MM.1S (cell line): Measurements from ENCODE around the gene HINT3.

ENCODE experiments used
- DNase-seq: peaks from one replicate; pipeline ENCODE4 v3.0.0-alpha.2; 2015
- H2AFZ ChIP-seq: fragments of 300-600 bp; sonication (generic); 2 replicates; pipeline ENCODE4 v1.6.0; 2016; ENCODE audit warnings: antibody characterized with exemption, low read length
- H3F3A ChIP-seq: fragments of 300-600 bp; sonication (generic); 2 replicates; pipeline ENCODE4 v1.6.1; 2016; ENCODE audit warnings: mild to moderate bottlenecking, antibody characterized with exemption, low read length, moderate library complexity, mixed read lengths; ENCODE audit not compliant: insufficient read depth
- H3K27ac ChIP-seq: fragments of 300-600 bp; sonication (generic); 2 replicates; pipeline ENCODE4 v1.5.1; 2016; ENCODE audit warnings: mild to moderate bottlenecking, low read length
- H3K27me3 ChIP-seq: fragments of 300-600 bp; sonication (generic); replicated peaks from 2 replicates; pipeline ENCODE4 v1.6.0; 2016; ENCODE audit warnings: low read length; ENCODE audit not compliant: insufficient read depth
- H3K36me3 ChIP-seq: fragments of 300-600 bp; sonication (generic); replicated peaks from 2 replicates; pipeline ENCODE4 v1.6.1; 2016; ENCODE audit warnings: mild to moderate bottlenecking, low read length, mixed read lengths; ENCODE audit not compliant: insufficient read depth
- H3K4me1 ChIP-seq: fragments of 300-600 bp; sonication (generic); 2 replicates; pipeline ENCODE4 v1.6.1; 2016; ENCODE audit warnings: low read length, mixed read lengths
- H3K4me2 ChIP-seq: fragments of 300-600 bp; sonication (generic); 2 replicates; pipeline ENCODE4 v1.6.0; 2016; ENCODE audit warnings: low read depth, low read length
- H3K4me3 ChIP-seq: fragments of 300-600 bp; sonication (generic); 2 replicates; pipeline ENCODE4 v1.5.1; 2016; ENCODE audit warnings: low read length, mixed read lengths
- H3K79me2 ChIP-seq: fragments of 300-600 bp; sonication (generic); 2 replicates; pipeline ENCODE4 v1.6.1; 2016; ENCODE audit warnings: mixed run types, low read length, mixed read lengths
- H3K9ac ChIP-seq: fragments of 300-600 bp; sonication (generic); 2 replicates; pipeline ENCODE4 v1.6.1; 2016; ENCODE audit warnings: low read length, mixed read lengths
- H3K9me2 ChIP-seq: fragments of 300-600 bp; sonication (generic); replicated peaks from 2 replicates; pipeline ENCODE4 v1.6.1; 2016; ENCODE audit warnings: mild to moderate bottlenecking, low read length, mixed read lengths; ENCODE audit not compliant: insufficient read depth
- H3K9me3 ChIP-seq: fragments of 300-600 bp; sonication (generic); replicated peaks from 2 replicates; pipeline ENCODE4 v1.6.1; 2016; ENCODE audit warnings: mild to moderate bottlenecking, low read length, mixed read lengths; ENCODE audit not compliant: insufficient read depth
- H4K20me1 ChIP-seq: fragments of 300-600 bp; sonication (generic); 2 replicates; pipeline ENCODE4 v1.6.1; 2016; ENCODE audit warnings: mild to moderate bottlenecking, low read length, moderate library complexity, mixed read lengths; ENCODE audit not compliant: insufficient read depth
- CTCF ChIP-seq: fragments of 300-600 bp; sonication (generic); IDR thresholded peaks from 2 replicates; pipeline ENCODE4 v1.5.1; 2016; ENCODE audit warnings: antibody characterized with exemption, low read length, mixed read lengths
- EZH2 ChIP-seq: fragments of 300-600 bp; sonication (generic); optimal IDR thresholded peaks from 2 replicates; pipeline ENCODE3; 2017; ENCODE audit warnings: low read depth, mild to moderate bottlenecking, antibody characterized with exemption, low read length, mixed read lengths
- EZH2phosphoT487 ChIP-seq: fragments of 300-600 bp; sonication (generic); IDR thresholded peaks from 2 replicates; pipeline ENCODE4 v1.6.1; 2018; ENCODE audit warnings: antibody characterized with exemption, low read length

Gene HINT3

GRCh38 chr6:125994670-125995488 is 38.3 kb downstream of the HINT3 start:
- Histone ChIP-seq H4K20me1 (no peaks in the 10 kb centered on the region), H3K27ac (no peak overlapping the region), H3K9me3 (no peaks in the 10 kb centered on the region), H3K79me2 (peaks cover 30% of the 10 kb centered on the region), H3K4me1 (no peaks in the 10 kb centered on the region), H2AFZ (no peak overlapping the region), H3K9me2 (no peaks in the 10 kb centered on the region), H3F3A (no peaks in the 10 kb centered on the region), H3K36me3 (peaks cover 4% of the 10 kb centered on the region; the same call in 1 of the 2 replicates), H3K9ac (no peak overlapping the region), H3K4me2 (no peak overlapping the region), H3K27me3 (no peaks in the 10 kb centered on the region), H3K4me3 (no peak overlapping the region)
- no peak for DNase-seq
- TF ChIP-seq EZH2 = no peak

- peaks cover 4% of the 10 kb centered on the region; the same call in 1 of the 2 replicates for H3K36me3 ChIP-seq
- H3K4me3 ChIP-seq = 0 out of 2 replicates have a peak overlapping the region, but pooled peaks have one; percentile 17
- no peak overlapping the region for H2AFZ ChIP-seq
- peaks cover 21% of the 10 kb centered on the region for H3K79me2 ChIP-seq
- peak overlapping the region; percentile 34; the same call in 1 of the 2 replicates for H3K4me2 ChIP-seq
- H3F3A ChIP-seq = no peaks in the 10 kb centered on the region
- no peaks in the 10 kb centered on the region for H3K27me3 ChIP-seq
- no peak overlapping the region for H3K27ac ChIP-seq
- TF ChIP-seq EZH2phosphoT487 = no peak
- peak; percentile 98 for TF ChIP-seq CTCF
- no peaks in the 10 kb centered on the region for H3K4me1 ChIP-seq
- peak; percentile 59 for DNase-seq
- no peaks in the 10 kb centered on the region for H4K20me1 ChIP-seq
- no peaks in the 10 kb centered on the region for H3K9me3 ChIP-seq
- no peaks in the 10 kb centered on the region for H3K9me2 ChIP-seq
- no peak overlapping the region for H3K9ac ChIP-seq
Measured at GRCh38 chr6:125995972-125996580, 39.5 kb downstream of the HINT3 start.

GRCh38 chr6:126002755-126003679 is 46.4 kb downstream of the HINT3 start:
- H4K20me1 ChIP-seq = no peaks in the 10 kb centered on the region
- DNase-seq = no peak
- peaks cover 4% of the 10 kb centered on the region; the same call in 1 of the 2 replicates for H3K36me3 ChIP-seq

More at GRCh38 chr6:126002755-126003679, 46.4 kb downstream of the HINT3 start:
- Histone ChIP-seq H2AFZ (no peak overlapping the region), H3K79me2 (no peaks in the 10 kb centered on the region), H3K4me1 (no peaks in the 10 kb centered on the region), H3K4me2 (no peak overlapping the region), H3F3A (no peaks in the 10 kb centered on the region), H3K4me3 (no peak overlapping the region), H3K9me3 (no peaks in the 10 kb centered on the region), H3K9me2 (no peaks in the 10 kb centered on the region), H3K27ac (no peak overlapping the region), H3K27me3 (no peaks in the 10 kb centered on the region), H3K9ac (no peak overlapping the region)
- TF ChIP-seq EZH2phosphoT487 (no peak), EZH2 (no peak), CTCF (no peak)
